ENCODE data around the gene KRT3.

KRT3 gene
- total RNA-seq = 0 reads per million in 2 donors

- DNase-seq = no peak
These were observed at the start of gene KRT3 for GRCh38 chr12:52795694-52796428. Gene KRT3 (minus strand): TSS chr12:52796117. CDS start chr12:52796042, 75 bp downstream.

GRCh38 chr12:52844386-52844785 lies 48.5 kb upstream of the KRT3 start:
- no peak for DNase-seq

GRCh38 chr12:52839436-52840105 lies 43.7 kb upstream of the KRT3 start:
- no peak for DNase-seq

- no peak for DNase-seq
These were observed 42.9 kb upstream of the KRT3 start for GRCh38 chr12:52838609-52839435.

- DNase-seq = no peak
These were observed 42.1 kb upstream of the KRT3 start for GRCh38 chr12:52837781-52838608.

GRCh38 chr12:52837413-52837741 lies 41.5 kb upstream of the KRT3 start:
- no peak for DNase-seq

- no peak for DNase-seq
These were observed 40.8 kb upstream of the KRT3 start for GRCh38 chr12:52836491-52837412.

GRCh38 chr12:52836042-52836466 lies 40.1 kb upstream of the KRT3 start:
- no peak for DNase-seq

- DNase-seq = no peak
These were observed 39.5 kb upstream of the KRT3 start for GRCh38 chr12:52835271-52836041.

- DNase-seq = no peak
These were observed 38.7 kb upstream of the KRT3 start for GRCh38 chr12:52834727-52835001.

GRCh38 chr12:52833922-52834726 lies 38.2 kb upstream of the KRT3 start, which contains the start of gene KRT79:
Gene KRT79 (minus strand): TSS chr12:52834311. CDS start chr12:52834260, 51 bp downstream.
- no peak for DNase-seq

- no peak for DNase-seq
These were observed 37.3 kb upstream of the KRT3 start for GRCh38 chr12:52832985-52833905.

GRCh38 chr12:52832451-52832850 lies 36.5 kb upstream of the KRT3 start:
- DNase-seq = no peak

GRCh38 chr12:52831251-52831650 lies 35.3 kb upstream of the KRT3 start:
- no peak for DNase-seq

GRCh38 chr12:52829986-52830770 lies 34.3 kb upstream of the KRT3 start:
- no peak for DNase-seq

- DNase-seq = no peak
These were observed 32.7 kb upstream of the KRT3 start for GRCh38 chr12:52828591-52829021.

GRCh38 chr12:52828156-52828555 lies 32.2 kb upstream of the KRT3 start:
- no peak for DNase-seq

Measured in T-helper 9 cell (primary cell).